ENCODE data around the gene AGBL5. TPM values are rescaled to one million over a fixed set of nuclear protein-coding genes. Genes with fewer than 3 reads are reported as not detected.

The AGBL5 gene
- total and polyA plus RNA-seq, 9 of the 15 experiments (the other 6 are each of a cell fraction or from before 2014, with no cell fraction given) = 3.3 to 52.7 (median 26.2) TPM

DNA sequence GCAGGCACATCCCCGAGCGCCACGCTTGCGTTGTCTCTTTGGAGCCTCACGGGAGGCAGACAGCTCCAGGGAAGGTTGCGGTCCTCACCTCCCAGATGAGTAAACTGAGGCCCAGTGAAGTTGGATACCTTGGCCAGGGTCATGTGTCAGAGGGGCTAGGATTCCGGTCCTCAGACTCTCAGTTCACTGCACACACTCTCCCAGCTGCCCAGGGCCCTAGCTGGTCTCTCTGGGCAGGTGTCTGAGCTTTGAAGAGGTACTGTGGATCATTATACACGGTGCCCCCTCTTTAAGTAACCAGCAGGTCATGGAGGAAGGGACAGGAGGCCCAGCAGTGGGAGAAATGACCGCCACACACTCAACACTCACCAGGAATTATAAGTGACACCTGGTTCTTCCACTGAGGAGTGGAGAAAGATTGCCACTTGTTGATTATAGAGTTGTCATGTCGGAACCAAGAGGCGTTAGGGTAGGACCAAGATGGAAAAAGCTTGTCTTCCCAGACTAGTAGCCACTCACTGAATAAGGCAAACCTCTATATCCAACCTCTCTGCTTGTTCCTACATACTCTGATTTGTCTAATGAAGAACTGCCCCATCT is 18.1 kb upstream of the AGBL5 start (continued):
- TF ChIP-seq, protein P1, sequence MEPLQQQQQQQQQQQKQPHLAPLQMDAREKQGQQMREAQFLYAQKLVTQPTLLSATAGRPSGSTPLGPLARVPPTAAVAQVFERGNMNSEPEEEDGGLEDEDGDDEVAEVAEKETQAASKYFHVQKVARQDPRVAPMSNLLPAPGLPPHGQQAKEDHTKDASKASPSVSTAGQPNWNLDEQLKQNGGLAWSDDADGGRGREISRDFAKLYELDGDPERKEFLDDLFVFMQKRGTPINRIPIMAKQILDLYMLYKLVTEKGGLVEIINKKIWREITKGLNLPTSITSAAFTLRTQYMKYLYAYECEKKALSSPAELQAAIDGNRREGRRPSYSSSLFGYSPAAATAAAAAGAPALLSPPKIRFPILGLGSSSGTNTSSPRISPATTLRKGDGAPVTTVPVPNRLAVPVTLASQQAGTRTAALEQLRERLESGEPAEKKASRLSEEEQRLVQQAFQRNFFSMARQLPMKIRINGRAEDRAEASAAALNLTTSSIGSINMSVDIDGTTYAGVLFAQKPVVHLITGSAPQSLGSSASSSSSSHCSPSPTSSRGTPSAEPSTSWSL (CRISPR knock-in tag; IDR thresholded peaks at IDR 0.05; ENCODE audit: borderline replicate concordance) = no peak
- TF ChIP-seq ZNF764 (CRISPR knock-in tag; IDR thresholded peaks at IDR 0.05; ENCODE audit: low read depth) (no peak), ZNF76 (CRISPR knock-in tag; IDR thresholded peaks at IDR 0.05; ENCODE audit: borderline replicate concordance) (no peak), FOXA1 (IDR thresholded peaks at IDR 0.05; ENCODE audit: borderline replicate concordance) (no peak), ZNF561 (CRISPR knock-in tag; conservative IDR thresholded peaks at IDR 0.05) (no peak), NUFIP1 (IDR thresholded peaks at IDR 0.05; ENCODE audit: partially characterized antibody) (no peak), SIN3A (IDR thresholded peaks at IDR 0.05; ENCODE audit: borderline replicate concordance in 2 of 2, control insufficient read depth in 1 of 2, low read depth in 2 of 2, low read length in 2 of 2) (0 out of 4 replicates have a peak, but pooled peaks of 1 of the 2 experiments have one; percentile 23), ZNF766 (CRISPR knock-in tag; conservative IDR thresholded peaks at IDR 0.05) (no peak)
- TF ChIP-seq, protein P2, sequence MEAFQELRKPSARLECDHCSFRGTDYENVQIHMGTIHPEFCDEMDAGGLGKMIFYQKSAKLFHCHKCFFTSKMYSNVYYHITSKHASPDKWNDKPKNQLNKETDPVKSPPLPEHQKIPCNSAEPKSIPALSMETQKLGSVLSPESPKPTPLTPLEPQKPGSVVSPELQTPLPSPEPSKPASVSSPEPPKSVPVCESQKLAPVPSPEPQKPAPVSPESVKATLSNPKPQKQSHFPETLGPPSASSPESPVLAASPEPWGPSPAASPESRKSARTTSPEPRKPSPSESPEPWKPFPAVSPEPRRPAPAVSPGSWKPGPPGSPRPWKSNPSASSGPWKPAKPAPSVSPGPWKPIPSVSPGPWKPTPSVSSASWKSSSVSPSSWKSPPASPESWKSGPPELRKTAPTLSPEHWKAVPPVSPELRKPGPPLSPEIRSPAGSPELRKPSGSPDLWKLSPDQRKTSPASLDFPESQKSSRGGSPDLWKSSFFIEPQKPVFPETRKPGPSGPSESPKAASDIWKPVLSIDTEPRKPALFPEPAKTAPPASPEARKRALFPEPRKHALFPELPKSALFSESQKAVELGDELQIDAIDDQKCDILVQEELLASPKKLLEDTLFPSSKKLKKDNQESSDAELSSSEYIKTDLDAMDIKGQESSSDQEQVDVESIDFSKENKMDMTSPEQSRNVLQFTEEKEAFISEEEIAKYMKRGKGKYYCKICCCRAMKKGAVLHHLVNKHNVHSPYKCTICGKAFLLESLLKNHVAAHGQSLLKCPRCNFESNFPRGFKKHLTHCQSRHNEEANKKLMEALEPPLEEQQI (IDR thresholded peaks at IDR 0.05) = no peak
